Mucosa of descending colon (tissue), 3 donors: Measurements from ENCODE around the gene DCC. TPM values are rescaled to one million over a fixed set of nuclear protein-coding genes. Genes with fewer than 3 reads are reported as not detected.

Source experiments
- ATAC-seq: fragments of 200-7000 bp; cut with Tn5 transposase; one replicate; pipeline ENCODE4 v1.9.1; 2020; ENCODE audit warnings: mild to moderate bottlenecking, moderate library complexity
- DNase-seq, 3 donors: peaks; one replicate each; pipeline ENCODE4 v3.0.0-alpha.2; 2020
- H3K36me3 ChIP-seq: fragments of 200-600 bp; one replicate; pipeline ENCODE4 v1.8.0; 2021; ENCODE audit warnings: low read depth, mild to moderate bottlenecking
- H3K4me1 ChIP-seq: fragments of 200-600 bp; one replicate; pipeline ENCODE4 v1.8.0; 2021; ENCODE audit warnings: low read depth, mild to moderate bottlenecking
- H3K4me3 ChIP-seq: fragments of 200-600 bp; one replicate; pipeline ENCODE4 v1.8.0; 2021; ENCODE audit warnings: mild to moderate bottlenecking
- H3K9me3 ChIP-seq: fragments of 200-600 bp; one replicate; pipeline ENCODE4 v1.8.0; 2021; ENCODE audit warnings: mild to moderate bottlenecking
- intact Hi-C, 2 donors: fragments of 100-400 bp; cut with DNase I in 1 of 2; cut with micrococcal nuclease in 1 of 2; formaldehyde crosslinking; loops; one replicate each; pipeline versions ENCODE4 v1.11.0 to v1.11.1; 2022; cut with DNase I, micrococcal nuclease
- total RNA-seq, 3 donors: library from RNA; stranded (reverse); fragmentation: NEBNext Ultra II Directional in 2 of 3; extraction: Animal tissue kit (Norgen Biotek cat#: 25700) in 2 of 3; gene quantifications; one replicate each; pipeline versions ENCODE4 v1.2.1 to v1.2.4, GENCODE V29; 2021 to 2023
- TF ChIP-seq, protein P1 (sequence below): fragments of 200-600 bp; IDR thresholded peaks from one replicate; pipeline ENCODE4 v1.8.0; 2022; ENCODE audit warnings: antibody characterized with exemption, mild to moderate bottlenecking
- donor health status: DM: no; HTN: no; CAD: no; lungs with moderate emphysema.
- donor health status: DM: no; HTN: no; CAD: no.
- donor health status: DM: no; HTN: yes; CAD: no.

Gene DCC
- total RNA-seq, 3 donors from 2014 or later = 0.26 to 1.3 (median 0.34) TPM

GRCh38 chr18:52437161-52437560 lies 97.2 kb downstream of the DCC start:
- H3K4me1 ChIP-seq = no peaks in the 10 kb centered on the region
- H3K9me3 ChIP-seq = no peaks in the 10 kb centered on the region
- ATAC-seq (no peak), DNase-seq (no peak)
- intact Hi-C loops = no loop called here
- H3K4me3 ChIP-seq = no peak overlapping the region
- H3K36me3 ChIP-seq = no peaks in the 10 kb centered on the region
- TF ChIP-seq, protein P1, sequence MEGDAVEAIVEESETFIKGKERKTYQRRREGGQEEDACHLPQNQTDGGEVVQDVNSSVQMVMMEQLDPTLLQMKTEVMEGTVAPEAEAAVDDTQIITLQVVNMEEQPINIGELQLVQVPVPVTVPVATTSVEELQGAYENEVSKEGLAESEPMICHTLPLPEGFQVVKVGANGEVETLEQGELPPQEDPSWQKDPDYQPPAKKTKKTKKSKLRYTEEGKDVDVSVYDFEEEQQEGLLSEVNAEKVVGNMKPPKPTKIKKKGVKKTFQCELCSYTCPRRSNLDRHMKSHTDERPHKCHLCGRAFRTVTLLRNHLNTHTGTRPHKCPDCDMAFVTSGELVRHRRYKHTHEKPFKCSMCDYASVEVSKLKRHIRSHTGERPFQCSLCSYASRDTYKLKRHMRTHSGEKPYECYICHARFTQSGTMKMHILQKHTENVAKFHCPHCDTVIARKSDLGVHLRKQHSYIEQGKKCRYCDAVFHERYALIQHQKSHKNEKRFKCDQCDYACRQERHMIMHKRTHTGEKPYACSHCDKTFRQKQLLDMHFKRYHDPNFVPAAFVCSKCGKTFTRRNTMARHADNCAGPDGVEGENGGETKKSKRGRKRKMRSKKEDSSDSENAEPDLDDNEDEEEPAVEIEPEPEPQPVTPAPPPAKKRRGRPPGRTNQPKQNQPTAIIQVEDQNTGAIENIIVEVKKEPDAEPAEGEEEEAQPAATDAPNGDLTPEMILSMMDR = no peak

DNA sequence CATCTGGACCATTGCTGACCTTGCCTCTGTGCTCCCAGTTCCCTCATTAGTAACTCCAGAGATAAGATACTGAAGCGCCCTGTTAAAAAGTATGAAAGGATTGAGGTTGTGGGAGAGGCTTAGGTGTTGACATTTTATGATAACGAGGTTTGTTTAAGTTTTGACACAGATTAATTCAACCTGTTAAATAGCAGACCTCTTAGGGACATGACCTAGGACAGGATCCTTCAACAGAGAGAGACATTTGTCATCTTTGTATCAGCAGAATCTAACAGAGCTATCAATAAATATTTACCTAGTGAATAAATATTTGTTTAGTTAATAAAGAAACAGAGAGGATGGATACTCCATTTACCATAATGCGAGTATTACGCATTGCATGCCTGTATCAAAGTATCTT lies 99.5 kb downstream of the DCC start:
- no peak for DNase-seq
- intact Hi-C loops = no loop called here
- no peak for ATAC-seq
- Histone ChIP-seq H3K9me3 (no peaks in the 10 kb centered on the region), H3K4me3 (no peak overlapping the region), H3K4me1 (no peaks in the 10 kb centered on the region), H3K36me3 (no peaks in the 10 kb centered on the region)
- TF ChIP-seq, protein P1 = no peak

- no peak for ATAC-seq
- intact Hi-C loops = no loop called here
- Histone ChIP-seq H3K36me3 (no peaks in the 10 kb centered on the region), H3K9me3 (no peaks in the 10 kb centered on the region), H3K4me3 (no peak overlapping the region), H3K4me1 (no peaks in the 10 kb centered on the region)
- no peak for DNase-seq
- TF ChIP-seq, protein P1 = no peak
Observed at GRCh38 chr18:52441794-52442193, 101.8 kb downstream of the DCC start.

DNA sequence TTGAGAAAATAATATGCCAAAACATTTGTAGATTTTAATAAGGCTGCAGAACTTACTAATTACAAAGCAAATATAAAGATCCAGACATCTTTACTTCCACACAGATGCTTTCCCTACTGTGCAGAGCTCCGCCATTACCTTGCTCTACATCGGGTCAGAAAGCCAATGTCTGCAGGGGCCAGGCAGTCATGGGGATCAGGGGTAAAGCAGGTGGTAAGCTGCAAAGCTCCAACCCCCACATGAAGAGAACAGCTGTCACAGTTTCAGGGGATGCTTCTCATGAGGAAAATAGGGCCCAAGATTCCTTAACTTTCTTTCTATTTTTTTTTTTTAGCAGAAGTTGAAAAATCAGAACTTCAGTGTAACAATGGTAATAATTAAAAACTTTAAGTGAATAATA lies 102.7 kb downstream of the DCC start:
- no peaks in the 10 kb centered on the region for H3K9me3 ChIP-seq
- no peaks in the 10 kb centered on the region for H3K36me3 ChIP-seq
- ATAC-seq (no peak), DNase-seq (no peak)
- TF ChIP-seq, protein P1 = no peak
- H3K4me1 ChIP-seq = no peaks in the 10 kb centered on the region
- no peak overlapping the region for H3K4me3 ChIP-seq
- intact Hi-C loops = no loop called here

DNA sequence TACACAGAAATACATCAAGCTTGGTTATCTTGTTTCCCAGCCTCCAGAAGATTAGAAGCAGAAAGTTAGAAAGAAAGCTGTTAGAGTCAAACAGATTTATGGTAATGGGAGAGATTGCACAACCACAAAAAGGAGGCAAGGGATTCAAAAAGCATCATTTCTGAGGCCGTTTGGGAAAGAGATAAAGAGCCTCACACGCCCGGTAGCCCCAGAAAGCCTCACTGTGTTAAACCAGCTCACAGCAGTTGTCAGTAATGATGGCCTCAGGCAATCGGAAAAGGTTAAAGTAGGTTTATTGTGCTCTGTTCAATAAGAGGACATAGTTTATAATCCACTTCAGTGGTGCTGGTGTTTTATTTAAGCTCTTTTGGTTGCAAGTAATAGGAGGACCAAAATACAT lies 111.3 kb downstream of the DCC start:
- TF ChIP-seq, protein P1 = no peak
- no peak overlapping the region for H3K4me3 ChIP-seq
- no peaks in the 10 kb centered on the region for H3K4me1 ChIP-seq
- no peaks in the 10 kb centered on the region for H3K36me3 ChIP-seq
- H3K9me3 ChIP-seq = no peaks in the 10 kb centered on the region
- intact Hi-C loops = no loop called here
- DNase-seq (no peak), ATAC-seq (no peak)

GRCh38 chr18:52451851-52452250 lies 111.9 kb downstream of the DCC start:
- TF ChIP-seq, protein P1 = no peak
- DNase-seq = no peak
- Histone ChIP-seq H3K4me3 (no peak overlapping the region), H3K36me3 (no peaks in the 10 kb centered on the region), H3K9me3 (no peaks in the 10 kb centered on the region), H3K4me1 (no peaks in the 10 kb centered on the region)
- ATAC-seq = no peak
- intact Hi-C loops = no loop called here
